ENCODE data around the gene AP1G1.

The AP1G1 gene

GRCh38 chr16:71748226-71748625 is 60.4 kb downstream of the AP1G1 start:
- no peak for DNase-seq

- DNase-seq = peak in 1 of 2 experiments; percentile 1
Observed at GRCh38 chr16:71746442-71747046, 62.1 kb downstream of the AP1G1 start.

GRCh38 chr16:71738855-71739254 is 69.8 kb downstream of the AP1G1 start:
- no peak for DNase-seq

- DNase-seq = no peak
Observed at GRCh38 chr16:71737501-71737900, 71.1 kb downstream of the AP1G1 start.

GRCh38 chr16:71734511-71734910 is 74.1 kb downstream of the AP1G1 start:
- DNase-seq = no peak

- no peak for DNase-seq
Observed at GRCh38 chr16:71732587-71732986, 76.0 kb downstream of the AP1G1 start.

- no peak for DNase-seq
Observed at GRCh38 chr16:71727551-71728324, 80.9 kb downstream of the AP1G1 start.

- no peak for DNase-seq
Observed at GRCh38 chr16:71726476-71727315, 81.9 kb downstream of the AP1G1 start.

GRCh38 chr16:71724320-71724751 is 84.3 kb downstream of the AP1G1 start, which contains the start of gene PHLPP2:
TSS of gene PHLPP2 (minus strand) at chr16:71724701. CDS start at chr16:71714795, 9,906 bp downstream.
- DNase-seq = no peak

GRCh38 chr16:71723537-71724319 is 84.9 kb downstream of the AP1G1 start:
- DNase-seq = peak; percentile 54 to 79

GRCh38 chr16:71722801-71723536 is 85.7 kb downstream of the AP1G1 start:
- peak in 1 of 2 experiments; percentile 12 for DNase-seq

- DNase-seq = no peak
Observed at GRCh38 chr16:71721066-71721740, 87.4 kb downstream of the AP1G1 start.

- no peak for DNase-seq
Observed at GRCh38 chr16:71712501-71712900, 96.1 kb downstream of the AP1G1 start.

GRCh38 chr16:71711789-71712188 is 96.8 kb downstream of the AP1G1 start:
- DNase-seq = no peak

- DNase-seq = no peak
Observed at GRCh38 chr16:71709229-71709781, 99.3 kb downstream of the AP1G1 start.

- no peak for DNase-seq
Observed at GRCh38 chr16:71708696-71709095, 99.9 kb downstream of the AP1G1 start.

GRCh38 chr16:71707199-71707598 is 101.4 kb downstream of the AP1G1 start:
- DNase-seq = no peak

GRCh38 chr16:71706046-71706445 is 102.6 kb downstream of the AP1G1 start:
- DNase-seq = no peak

- no peak for DNase-seq
Observed at GRCh38 chr16:71703333-71703732, 105.3 kb downstream of the AP1G1 start.

GRCh38 chr16:71700831-71701230 is 107.8 kb downstream of the AP1G1 start:
- DNase-seq = no peak

GRCh38 chr16:71698491-71698890 is 110.1 kb downstream of the AP1G1 start:
- DNase-seq = no peak

Measured in NCI-H187 (cell line).